BJ (cell line): ENCODE measurements around the gene C16orf74. TPM values are rescaled to one million over a fixed set of nuclear protein-coding genes. Genes with fewer than 3 reads are reported as not detected.

Source experiments
- CTCF ChIA-PET: fragments of 350-600 bp; formaldehyde crosslinking; extraction: SDS; loops from one replicate; lab custom pipeline; 2021; ENCODE audit warnings: antibody characterized with exemption, inconsistent platforms; lab: Yijun Ruan, JAX
- POLR2A ChIA-PET: fragments of 300-600 bp; sonication (Branson Sonifier 250); formaldehyde crosslinking; extraction: SDS; loops from one replicate; lab custom pipeline; 2021; ENCODE audit warnings: antibody characterized with exemption; lab: Charles Lee
- DNase-seq: peaks from one replicate; pipeline ENCODE4 v3.0.0-alpha.2; 2011; ENCODE audit warnings: low read depth
- H3K27me3 ChIP-seq: 2 replicates; pipeline ENCODE4 v1.6.0; 2011; ENCODE audit warnings: low read length; ENCODE audit not compliant: control insufficient read depth, insufficient read depth
- H3K36me3 ChIP-seq: 2 replicates; pipeline ENCODE4 v1.5.1; 2011; ENCODE audit warnings: low read length; ENCODE audit not compliant: control insufficient read depth, insufficient read depth
- H3K4me3 ChIP-seq: 2 replicates; pipeline ENCODE4 v1.5.1; 2011; ENCODE audit warnings: low read depth, mild to moderate bottlenecking, control low read depth, low read length
- polyA plus RNA-seq: library from polyadenylated mRNA; depleted of rRNA; stranded (reverse); fragments of >200 nt; gene quantifications from 2 replicates; pipeline ENCODE4 v1.2.3, GENCODE V29; 2011
- TF ChIP-seq, protein P1 (sequence below): IDR thresholded peaks from 2 replicates; pipeline ENCODE4 v1.5.1; 2011; ENCODE audit warnings: low read depth, mild to moderate bottlenecking, control low read depth, inconsistent platforms, low read length, moderate library complexity; ENCODE audit not compliant: insufficient read depth

The C16orf74 gene
- polyA plus RNA-seq, 1 experiment = 2.9 TPM

- Histone ChIP-seq H3K4me3 (no peak overlapping the region), H3K27me3 (no peaks in the 10 kb centered on the region), H3K36me3 (peaks cover 20% of the 10 kb centered on the region)
- TF ChIP-seq, protein P1, sequence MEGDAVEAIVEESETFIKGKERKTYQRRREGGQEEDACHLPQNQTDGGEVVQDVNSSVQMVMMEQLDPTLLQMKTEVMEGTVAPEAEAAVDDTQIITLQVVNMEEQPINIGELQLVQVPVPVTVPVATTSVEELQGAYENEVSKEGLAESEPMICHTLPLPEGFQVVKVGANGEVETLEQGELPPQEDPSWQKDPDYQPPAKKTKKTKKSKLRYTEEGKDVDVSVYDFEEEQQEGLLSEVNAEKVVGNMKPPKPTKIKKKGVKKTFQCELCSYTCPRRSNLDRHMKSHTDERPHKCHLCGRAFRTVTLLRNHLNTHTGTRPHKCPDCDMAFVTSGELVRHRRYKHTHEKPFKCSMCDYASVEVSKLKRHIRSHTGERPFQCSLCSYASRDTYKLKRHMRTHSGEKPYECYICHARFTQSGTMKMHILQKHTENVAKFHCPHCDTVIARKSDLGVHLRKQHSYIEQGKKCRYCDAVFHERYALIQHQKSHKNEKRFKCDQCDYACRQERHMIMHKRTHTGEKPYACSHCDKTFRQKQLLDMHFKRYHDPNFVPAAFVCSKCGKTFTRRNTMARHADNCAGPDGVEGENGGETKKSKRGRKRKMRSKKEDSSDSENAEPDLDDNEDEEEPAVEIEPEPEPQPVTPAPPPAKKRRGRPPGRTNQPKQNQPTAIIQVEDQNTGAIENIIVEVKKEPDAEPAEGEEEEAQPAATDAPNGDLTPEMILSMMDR = peak; percentile 48
- POLR2A ChIA-PET = no interaction called here
- no peak for DNase-seq
- CTCF ChIA-PET = interaction anchor here (1.0 to 3.5 kb wide), 5 partner anchors 9 to 40 kb away, joined by 3 to 17 read pairs (median 3); no protein-coding TSS in a partner anchor
These were observed 75.5 kb downstream of the C16orf74 start for GRCh38 chr16:85675251-85675874.

GRCh38 chr16:85674828-85675227 lies 76.1 kb downstream of the C16orf74 start:
- Histone ChIP-seq H3K36me3 (peaks cover 20% of the 10 kb centered on the region), H3K4me3 (no peak overlapping the region), H3K27me3 (no peaks in the 10 kb centered on the region)
- ChIA-PET POLR2A (no interaction called here), CTCF (interaction anchor here (1.0 to 3.5 kb wide), 6 partner anchors 8 to 41 kb away, joined by 3 to 17 read pairs (median 4); no protein-coding TSS in a partner anchor)
- no peak for DNase-seq
- TF ChIP-seq, protein P1 = no peak

- CTCF ChIA-PET = interaction anchor here (1.1 to 3.5 kb wide), 3 partner anchors 9 to 44 kb away, joined by 6 to 17 read pairs (median 8); no protein-coding TSS in a partner anchor
- DNase-seq = no peak
- peaks cover 23% of the 10 kb centered on the region for H3K36me3 ChIP-seq
These were observed 76.5 kb downstream of the C16orf74 start for GRCh38 chr16:85674418-85674755.

GRCh38 chr16:85673529-85674417 lies 77.1 kb downstream of the C16orf74 start:
- no peak overlapping the region for H3K4me3 ChIP-seq
- TF ChIP-seq, protein P1 = no peak
- no peak for DNase-seq
- ChIA-PET CTCF (interaction anchor here (0.6 to 3.5 kb wide), 4 partner anchors 9 to 44 kb away, joined by 3 to 17 read pairs (median 7); no protein-coding TSS in a partner anchor), POLR2A (no interaction called here)
- H3K27me3 ChIP-seq = no peaks in the 10 kb centered on the region
- H3K36me3 ChIP-seq = peaks cover 26% of the 10 kb centered on the region

More at GRCh38 chr16:85674418-85674755, 76.5 kb downstream of the C16orf74 start:
- POLR2A ChIA-PET = no interaction called here
- Histone ChIP-seq H3K4me3 (no peak overlapping the region), H3K27me3 (no peaks in the 10 kb centered on the region)
- TF ChIP-seq, protein P1 = no peak

- Histone ChIP-seq H3K27me3 (no peaks in the 10 kb centered on the region), H3K36me3 (peaks cover 45% of the 10 kb centered on the region), H3K4me3 (no peak overlapping the region)
- TF ChIP-seq, protein P1 = no peak
- POLR2A ChIA-PET = no interaction called here
- DNase-seq = no peak
- CTCF ChIA-PET = no interaction called here
These were observed 80.1 kb downstream of the C16orf74 start for GRCh38 chr16:85670840-85671239.
